Measurements from ENCODE around the gene CYP3A7.

GRCh38 chr7:99665312-99666012, 69.5 kb downstream of the CYP3A7 start:
- TF ChIP-seq CTCF (IDR thresholded peaks at IDR 0.05) (no peak), TP53 (CRISPR knock-in tag; IDR thresholded peaks at IDR 0.05) (no peak), NFE2L2 (conservative IDR thresholded peaks at IDR 0.05; ENCODE audit: low read length) (no peak)

Data from A549 (cell line).